PC-3 (cell line): ENCODE data around the gene FILIP1L. TPM values are rescaled to one million over a fixed set of nuclear protein-coding genes. Genes with fewer than 3 reads are reported as not detected.
A peak's percentile ranks its signal among the peaks of the same experiment; 100 is the strongest.

Experiments used
- ATAC-seq: fragments of 200-7000 bp; cut with Tn5 transposase; 2 replicates; pipeline ENCODE4 v1.9.1; 2020; ENCODE audit warnings: mild to moderate bottlenecking, moderate library complexity
- BruUV-seq: library from RNA; stranded (reverse); fragments of 400-500 nt; replicated peaks from 2 replicates; lab custom pipeline; 2021; lab: Mats Ljungman, UMichigan
- CTCF ChIA-PET: fragments of 300-600 bp; sonication (Branson Sonifier 250); formaldehyde crosslinking; loops from one replicate; lab custom pipeline; 2022; ENCODE audit warnings: antibody characterized with exemption; lab: Charles Lee
- POLR2A ChIA-PET: fragments of 300-600 bp; sonication (Branson Sonifier 250); formaldehyde crosslinking; loops from one replicate; lab custom pipeline; 2022; ENCODE audit warnings: antibody characterized with exemption; ENCODE audit not compliant: unreplicated experiment; lab: Charles Lee
- DNase-seq: peaks from one replicate; pipeline ENCODE4 v3.0.0-alpha.2; 2015
- H2AFZ ChIP-seq: fragments of 300-600 bp; sonication (generic); 2 replicates; pipeline ENCODE4 v1.6.0; 2016; ENCODE audit warnings: antibody characterized with exemption, low read length
- H3F3A ChIP-seq: fragments of 300-600 bp; sonication (generic); one replicate; pipeline ENCODE4 v1.6.0; 2017; ENCODE audit warnings: antibody characterized with exemption, low read length, control low read depth, mild to moderate bottlenecking; ENCODE audit not compliant: unreplicated experiment
- H3K27ac ChIP-seq: fragments of 300-600 bp; sonication (generic); 2 replicates; pipeline ENCODE4 v1.5.1; 2016; ENCODE audit warnings: mild to moderate bottlenecking, low read length
- H3K27me3 ChIP-seq: fragments of 300-600 bp; sonication (generic); 2 replicates; pipeline ENCODE4 v1.6.1; 2016; ENCODE audit warnings: low read length, mixed read lengths
- H3K36me3 ChIP-seq: fragments of 300-600 bp; sonication (generic); 2 replicates; pipeline ENCODE4 v1.6.1; 2016; ENCODE audit warnings: low read depth, mixed run types, low read length, mixed read lengths
- H3K4me1 ChIP-seq: fragments of 300-600 bp; sonication (generic); 2 replicates; pipeline ENCODE4 v1.5.1; 2016; ENCODE audit warnings: low read length; ENCODE audit not compliant: insufficient read depth
- H3K4me2 ChIP-seq: fragments of 300-600 bp; sonication (generic); 2 replicates; pipeline ENCODE4 v1.6.0; 2016; ENCODE audit warnings: low read length
- H3K4me3 ChIP-seq: fragments of 300-600 bp; sonication (generic); 2 replicates; pipeline ENCODE4 v1.5.1; 2016; ENCODE audit warnings: mild to moderate bottlenecking, low read length, mixed read lengths
- H3K79me2 ChIP-seq: fragments of 300-600 bp; sonication (generic); 2 replicates; pipeline ENCODE4 v1.6.1; 2017; ENCODE audit warnings: low read length, mixed read lengths
- H3K9ac ChIP-seq: fragments of 300-600 bp; sonication (generic); 2 replicates; pipeline ENCODE4 v1.6.0; 2016; ENCODE audit warnings: mild to moderate bottlenecking, low read length
- H3K9me2 ChIP-seq: fragments of 300-600 bp; sonication (generic); replicated peaks from 2 replicates; pipeline ENCODE4 v1.6.1; 2016; ENCODE audit warnings: mixed run types, low read length, mixed read lengths
- H3K9me3 ChIP-seq: fragments of 300-600 bp; sonication (generic); 2 replicates; pipeline ENCODE4 v1.6.1; 2016; ENCODE audit warnings: low read length, mixed read lengths
- H4K20me1 ChIP-seq: fragments of 300-600 bp; sonication (generic); 2 replicates; pipeline ENCODE4 v1.6.1; 2016; ENCODE audit warnings: low read length, mixed read lengths
- CTCF ChIP-seq: fragments of 300-600 bp; sonication (generic); conservative IDR thresholded peaks from 2 replicates; pipeline ENCODE4 v1.5.1; 2017; ENCODE audit warnings: antibody characterized with exemption, low read depth, mild to moderate bottlenecking, low read length
- EZH2 ChIP-seq: fragments of 300-600 bp; sonication (generic); IDR thresholded peaks from one replicate; pipeline ENCODE4 v1.6.1; 2017; ENCODE audit warnings: antibody characterized with exemption, mild to moderate bottlenecking, low read length; ENCODE audit not compliant: unreplicated experiment
- EZH2phosphoT487 ChIP-seq: fragments of 300-600 bp; sonication (generic); IDR thresholded peaks from 2 replicates; pipeline ENCODE4 v1.6.1; 2018; ENCODE audit warnings: mild to moderate bottlenecking, antibody characterized with exemption, low read length, borderline replicate concordance
- intact Hi-C: fragments of 100-400 bp; cut with micrococcal nuclease; formaldehyde crosslinking; loops from 2 replicates; pipeline ENCODE4 v1.9.0; 2023
- total RNA-seq: library from RNA; depleted of rRNA; stranded (reverse); fragments of >200 nt; gene quantifications from 2 replicates; pipeline ENCODE4 v1.2.3, GENCODE V29; 2014

The FILIP1L gene
- total RNA-seq, 1 experiment from 2014 or later = not detected

- H4K20me1 ChIP-seq = peaks cover 6% of the 10 kb centered on the region; the same call in 1 of the 2 replicates
- peak within 1 kb of the TSS; percentile 94 for H2AFZ ChIP-seq
- H3K27me3 ChIP-seq = no peaks in the 10 kb centered on the region
- peak within 1 kb of the TSS; percentile 69 for H3K27ac ChIP-seq
- TF ChIP-seq EZH2 (no peak), CTCF (0 out of 2 replicates have a peak, but pooled peaks have one; percentile 28)
- H3K9ac ChIP-seq = peak within 1 kb of the TSS; percentile 84
- BruUV-seq = TSS peak; percentile 70
- CTCF ChIA-PET = no interaction called here
- H3K4me1 ChIP-seq = peaks cover 20% of the 10 kb centered on the region
- ATAC-seq = peak; percentile 93
- H3K79me2 ChIP-seq = peaks cover 47% of the 10 kb centered on the region
- no peaks in the 10 kb centered on the region for H3K9me3 ChIP-seq
- intact Hi-C loops = loop anchor here (5.0 kb wide), 1 partner anchor 885 kb away; no protein-coding TSS in a partner anchor
- POLR2A ChIA-PET = interaction anchor here (0.5 to 0.7 kb wide), 3 partner anchors 312 to 1508 kb away, joined by 3 to 7 read pairs (median 5); no protein-coding TSS in a partner anchor
- DNase-seq = peak; percentile 93
- no peaks in the 10 kb centered on the region for H3K9me2 ChIP-seq
- H3K36me3 ChIP-seq = no peaks in the 10 kb centered on the region
- H3K4me3 ChIP-seq = peak within 1 kb of the TSS; percentile 86
- H3K4me2 ChIP-seq = peak within 1 kb of the TSS; percentile 96
- no peaks in the 10 kb centered on the region for H3F3A ChIP-seq
Observed at GRCh38 chr3:99817437-99818240, 296.7 kb downstream of the FILIP1L start, which contains the start of gene CMSS1. Gene CMSS1 (plus strand): TSS chr3:99817862.

GRCh38 chr3:99817047-99817436 lies 297.3 kb downstream of the FILIP1L start:
- peak overlapping the region; percentile 86 for H3K4me3 ChIP-seq
- no peaks in the 10 kb centered on the region for H3F3A ChIP-seq
- TF ChIP-seq EZH2 (no peak), CTCF (no peak), EZH2phosphoT487 (no peak)
- peak overlapping the region; percentile 69 for H3K27ac ChIP-seq
- H2AFZ ChIP-seq = peak overlapping the region; percentile 94
- no peaks in the 10 kb centered on the region for H3K9me2 ChIP-seq
- H3K4me1 ChIP-seq = peaks cover 20% of the 10 kb centered on the region
- TSS peak; percentile 92 for BruUV-seq
- peaks cover 43% of the 10 kb centered on the region for H3K79me2 ChIP-seq
- ChIA-PET POLR2A (no interaction called here), CTCF (no interaction called here)
- peak overlapping the region; percentile 96 for H3K4me2 ChIP-seq
- intact Hi-C loops = loop anchor here (5.0 kb wide), 1 partner anchor 885 kb away; no protein-coding TSS in a partner anchor
- no peaks in the 10 kb centered on the region for H3K36me3 ChIP-seq
- ATAC-seq (peak; percentile 13; the same call in 1 of the 2 replicates), DNase-seq (peak; percentile 33)
- no peaks in the 10 kb centered on the region for H3K9me3 ChIP-seq
- H3K9ac ChIP-seq = peak overlapping the region; percentile 84
- no peaks in the 10 kb centered on the region for H3K27me3 ChIP-seq
- peaks cover 6% of the 10 kb centered on the region; the same call in 1 of the 2 replicates for H4K20me1 ChIP-seq

GRCh38 chr3:99810403-99810802 lies 303.9 kb downstream of the FILIP1L start:
- no peak overlapping the region for H3K4me2 ChIP-seq
- no peaks in the 10 kb centered on the region for H3K9me2 ChIP-seq
- H3K9ac ChIP-seq = no peak overlapping the region
- DNase-seq (no peak), ATAC-seq (no peak)
- H2AFZ ChIP-seq = no peak overlapping the region
- no peak for TF ChIP-seq EZH2phosphoT487
- no peak for TF ChIP-seq EZH2
- TF ChIP-seq CTCF = no peak
- no peaks in the 10 kb centered on the region for H3K27me3 ChIP-seq
- H3K36me3 ChIP-seq = 0 out of 2 replicates have a peak, but pooled peaks cover 3% of the 10 kb centered on the region
- no peaks in the 10 kb centered on the region for H4K20me1 ChIP-seq
- CTCF ChIA-PET = interaction anchor here (0.6 kb wide), 1 partner anchor 106 kb away, joined by 4 read pairs; no protein-coding TSS in a partner anchor
- peaks cover 7% of the 10 kb centered on the region for H3K9me3 ChIP-seq
- H3K4me3 ChIP-seq = no peak overlapping the region
- intact Hi-C loops = no loop called here
- no peaks in the 10 kb centered on the region for H3K79me2 ChIP-seq
- POLR2A ChIA-PET = no interaction called here
- no peak overlapping the region for H3K27ac ChIP-seq
- H3F3A ChIP-seq = no peaks in the 10 kb centered on the region
- no peaks in the 10 kb centered on the region for H3K4me1 ChIP-seq
- no TSS peak for BruUV-seq
